Lower lobe of right lung (tissue), 2 donors: ENCODE data around the gene TRIM41. TPM values are rescaled to one million over a fixed set of nuclear protein-coding genes. Genes with fewer than 3 reads are reported as not detected.
A peak's percentile ranks its signal among the peaks of the same experiment; 100 is the strongest.
"Not testable (repeated sequence)": the region's sequence is repeated elsewhere in the genome, so short reads cannot be mapped to it uniquely, and the experiment has no call there.

Source experiments
- ATAC-seq, 2 donors: fragments of 200-7000 bp; cut with Tn5 transposase; one replicate each; pipeline ENCODE4 v1.9.1; 2020 to 2022; ENCODE audit warnings: mild to moderate bottlenecking in 2 of 2, moderate library complexity in 2 of 2
- DNase-seq: peaks from one replicate; pipeline ENCODE4 v3.0.0-alpha.2; 2020
- H3K27ac ChIP-seq: fragments of 200-600 bp; one replicate; pipeline ENCODE4 v1.8.0; 2022
- H3K27me3 ChIP-seq: fragments of 200-600 bp; one replicate; pipeline ENCODE4 v1.8.0; 2022; ENCODE audit warnings: low read depth
- H3K36me3 ChIP-seq: fragments of 200-600 bp; one replicate; pipeline ENCODE4 v1.8.0; 2022; ENCODE audit warnings: mild to moderate bottlenecking
- H3K4me1 ChIP-seq: fragments of 200-600 bp; one replicate; pipeline ENCODE4 v1.8.0; 2022
- H3K4me3 ChIP-seq: fragments of 200-600 bp; one replicate; pipeline ENCODE4 v1.8.0; 2022; ENCODE audit warnings: mild to moderate bottlenecking
- H3K9me3 ChIP-seq: fragments of 200-600 bp; one replicate; pipeline ENCODE4 v1.8.0; 2022
- CTCF ChIP-seq: fragments of 200-600 bp; IDR thresholded peaks from one replicate; pipeline ENCODE4 v1.8.0; 2022; ENCODE audit warnings: antibody characterized with exemption, mild to moderate bottlenecking
- intact Hi-C: fragments of 100-400 bp; cut with DNase I; formaldehyde crosslinking; loops from one replicate; pipeline ENCODE4 v1.11.0; 2022
- microRNA-seq: library from miRNA; unstranded; fragments of <30 nt; microRNA quantifications from one replicate; pipeline ENCODE4 v1.2.0, GENCODE V29; 2020; ENCODE audit warnings: borderline number of aligned reads
- total RNA-seq: library from RNA; stranded (reverse); fragmentation: NEBNext Ultra II Directional; extraction: Animal tissue kit (Norgen Biotek cat#: 25700); gene quantifications from one replicate; pipeline ENCODE4 v1.2.1, GENCODE V29; 2021
- donor health status: DM: no; HTN: yes; CAD: no; lungs with severe emphysema.

The TRIM41 gene
- total RNA-seq, 1 donor from 2014 or later: 29.1 TPM

DNA sequence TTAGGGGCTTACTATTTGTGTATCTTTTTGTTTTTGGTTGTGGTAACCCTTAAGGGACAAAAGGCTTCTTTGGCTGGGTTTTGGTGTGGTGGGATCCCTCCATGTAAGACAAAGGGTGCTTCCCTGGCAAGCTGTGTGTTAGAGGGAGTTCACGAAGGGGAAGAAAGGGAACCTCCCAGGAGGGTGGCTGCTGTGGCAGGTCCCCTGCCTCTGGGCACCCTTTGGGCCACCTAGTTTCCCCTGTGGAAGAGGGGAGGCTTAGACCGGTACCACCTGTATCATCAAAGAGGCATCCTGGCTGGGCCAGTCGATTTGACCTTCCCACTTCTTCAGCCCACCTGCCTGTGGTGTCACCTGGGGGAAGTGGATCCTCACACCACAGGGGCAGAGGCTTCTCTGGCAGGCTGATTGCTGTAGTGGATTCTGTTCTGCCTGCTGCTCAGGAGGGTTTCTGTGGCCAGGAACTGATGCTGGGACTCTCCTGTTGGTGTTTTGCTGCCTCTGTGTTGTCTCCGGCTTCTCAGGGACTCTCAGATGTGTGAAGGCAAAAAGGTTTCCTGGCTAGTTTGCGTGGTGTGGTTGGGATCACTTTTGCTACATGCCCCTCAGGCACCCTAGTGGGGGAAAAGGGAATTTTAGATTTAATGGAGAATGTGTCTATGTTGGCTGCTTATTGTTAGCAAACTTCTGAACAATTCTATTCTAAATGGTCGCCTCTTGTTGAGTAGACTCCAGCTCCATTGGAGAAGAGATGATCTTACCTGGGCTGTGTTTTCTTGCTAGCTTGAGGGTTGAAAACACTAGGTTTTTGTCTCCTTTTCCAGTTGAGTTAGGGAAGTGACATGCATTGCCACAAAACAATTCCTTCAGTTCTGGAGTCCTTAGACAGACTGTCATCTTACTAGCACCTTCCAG is 61.0 kb downstream of the TRIM41 start:
- H3K9me3 ChIP-seq, intact Hi-C loops, ATAC-seq, H3K27me3 ChIP-seq, H3K36me3 ChIP-seq, DNase-seq, H3K27ac ChIP-seq, H3K4me3 ChIP-seq, H3K4me1 ChIP-seq: not testable (repeated sequence)
- TF ChIP-seq CTCF: peak; percentile 21

Small RNAs within 50 kb of the gene (microRNA-seq; reads per million reads assigned to microRNA genes)
- not detected for gene MIR4638

Other genes with a start within 250 kb of the TRIM41 start
- gene BTNL3, start 234.4 kb upstream of the TRIM41 start, total RNA-seq: not detected
- gene BTNL9, start 183.0 kb upstream of the TRIM41 start, total RNA-seq: 125 TPM
- not detected for gene OR2V1, start 92.1 kb upstream of the TRIM41 start, total RNA-seq
- gene OR2V2, start 75.7 kb upstream of the TRIM41 start, total RNA-seq: not detected
- gene TRIM7, start 18.1 kb upstream of the TRIM41 start, total RNA-seq: 4.3 TPM
- 1,202 TPM for gene RACK1, start 20.6 kb downstream of the TRIM41 start, total RNA-seq
- 20.8 TPM for gene TRIM52, start 37.9 kb downstream of the TRIM41 start, total RNA-seq
- gene OR4F3, start 144.0 kb downstream of the TRIM41 start, total RNA-seq: not detected